H1 (cell line): ENCODE results near the gene SEMA6A. TPM values are rescaled to one million over a fixed set of nuclear protein-coding genes. Genes with fewer than 3 reads are reported as not detected.

ENCODE experiments used
- CTCF ChIA-PET: fragments of 300-600 bp; sonication (Branson Sonifier 250); formaldehyde crosslinking; loops from one replicate; lab custom pipeline; 2021; ENCODE audit not compliant: partially characterized antibody; lab: Charles Lee
- POLR2A ChIA-PET: fragments of 300-600 bp; sonication (Branson Sonifier 250); formaldehyde crosslinking; loops from one replicate; lab custom pipeline; 2021; ENCODE audit warnings: inconsistent platforms; ENCODE audit not compliant: partially characterized antibody; lab: Charles Lee
- DNase-seq, 2 experiments: peaks; one replicate each; pipeline versions ENCODE4 v3.0.0 to v3.0.0-alpha.2; 2010 to 2022; ENCODE audit warnings: low spot score in 2 of 2, low read depth in 1 of 2, mixed read lengths in 1 of 2
- FAIRE-seq: peaks from 2 replicates; lab custom pipeline; 2011; peaks lifted over from hg19 to GRCh38; lab: Jason Lieb, UNC
- H2AFZ ChIP-seq: 2 replicates; pipeline ENCODE4 v1.8.1; 2012; ENCODE audit warnings: low read length, inconsistent platforms
- H2AK5ac ChIP-seq: 2 replicates; pipeline ENCODE4 v1.6.1; 2013; ENCODE audit warnings: low read depth, low read length
- H2BK120ac ChIP-seq: replicated peaks from 2 replicates; pipeline ENCODE3; 2013; ENCODE audit warnings: low read depth, low read length, inconsistent platforms
- H2BK12ac ChIP-seq: 2 replicates; pipeline ENCODE4 v1.6.1; 2013; ENCODE audit warnings: low read depth, low read length
- H2BK15ac ChIP-seq: 2 replicates; pipeline ENCODE4 v1.6.1; 2013; ENCODE audit warnings: low read length
- H2BK20ac ChIP-seq: 2 replicates; pipeline ENCODE4 v1.6.1; 2013; ENCODE audit warnings: low read length
- H2BK5ac ChIP-seq: 2 replicates; pipeline ENCODE4 v1.6.1; 2013; ENCODE audit warnings: low read depth, low read length
- H3K14ac ChIP-seq: 2 replicates; pipeline ENCODE4 v1.6.1; 2013; ENCODE audit warnings: inconsistent platforms; ENCODE audit not compliant: insufficient read length
- H3K18ac ChIP-seq: 2 replicates; pipeline ENCODE4 v1.6.1; 2013; ENCODE audit warnings: low read length; ENCODE audit errors: extremely low read depth
- H3K23ac ChIP-seq: 2 replicates; pipeline ENCODE4 v1.6.1; 2013; ENCODE audit warnings: inconsistent platforms; ENCODE audit not compliant: insufficient read length
- H3K23me2 ChIP-seq: 2 replicates; pipeline ENCODE4 v1.6.1; 2013; ENCODE audit warnings: low read depth, low read length
- H3K27ac ChIP-seq: 2 replicates; pipeline ENCODE4 v1.6.1; 2011; ENCODE audit warnings: low read depth, low read length, inconsistent platforms
- H3K27me3 ChIP-seq, 4 experiments: replicated peaks in 1 of 4; 1 replicate in 1 of 4; 2 replicates in 3 of 4; pipeline versions ENCODE4 v1.6.1 to v1.8.1; 2011 to 2013; ENCODE audit warnings: low read length in 3 of 4, mild to moderate bottlenecking in 3 of 4, inconsistent platforms in 2 of 4, mixed read lengths in 2 of 4, moderate library complexity in 1 of 4; ENCODE audit not compliant: control insufficient read depth in 3 of 4, insufficient read depth in 3 of 4; ENCODE audit errors: extremely low read depth in 1 of 4
- H3K36me3 ChIP-seq, 4 experiments: 2 replicates each; pipeline versions ENCODE4 v1.6.1 to v1.8.1; 2011 to 2013; ENCODE audit warnings: mild to moderate bottlenecking in 4 of 4, low read length in 3 of 4, moderate library complexity in 2 of 4, control low read depth in 1 of 4, inconsistent platforms in 1 of 4; ENCODE audit not compliant: insufficient read depth in 4 of 4, control insufficient read depth in 2 of 4
- H3K4ac ChIP-seq: replicated peaks from 2 replicates; pipeline ENCODE3; 2013; ENCODE audit warnings: low read length, low read depth, mixed read lengths, inconsistent platforms; ENCODE audit not compliant: insufficient read length
- H3K4me1 ChIP-seq, 4 experiments: replicated peaks in 1 of 4; 1 replicate in 1 of 4; 2 replicates in 3 of 4; pipeline versions ENCODE4 v1.6.1 to v1.8.1; 2011 to 2013; ENCODE audit warnings: low read length in 3 of 4, inconsistent platforms in 2 of 4, mixed read lengths in 1 of 4; ENCODE audit not compliant: insufficient read depth in 4 of 4, control insufficient read depth in 3 of 4
- H3K4me2 ChIP-seq, 2 experiments: 2 replicates each; pipeline versions ENCODE4 v1.6.1 to v1.8.1; 2011 to 2013; ENCODE audit warnings: low read depth in 2 of 2, low read length in 2 of 2, control low read depth in 1 of 2, inconsistent platforms in 1 of 2, mild to moderate bottlenecking in 1 of 2; ENCODE audit not compliant: insufficient read depth in 1 of 2
- H3K4me3 ChIP-seq, 4 experiments: fragments of 200-600, 300-600 bp in 1 of 4; sonication (generic), shearing (Covaris generic), sonication (Bioruptor Twin) in 1 of 4; 2 replicates each; pipeline versions ENCODE4 v1.5.1 to v1.8.1; 2011 to 2016; ENCODE audit warnings: low read length in 4 of 4, low read depth in 3 of 4, control low read depth in 2 of 4, inconsistent platforms in 2 of 4, mild to moderate bottlenecking in 2 of 4, mixed read lengths in 1 of 4, moderate library complexity in 1 of 4; ENCODE audit not compliant: insufficient read depth in 2 of 4; ENCODE audit errors: extremely low read depth in 1 of 4
- H3K56ac ChIP-seq: replicated peaks from 2 replicates; pipeline ENCODE3; 2013; ENCODE audit warnings: low read depth, mild to moderate bottlenecking, mixed read lengths, low read length, inconsistent platforms; ENCODE audit not compliant: insufficient read length
- H3K79me1 ChIP-seq: 2 replicates; pipeline ENCODE4 v1.6.1; 2013; ENCODE audit warnings: low read depth, low read length, control low read depth
- H3K79me2 ChIP-seq, 2 experiments: 2 replicates each; pipeline versions ENCODE4 v1.6.1 to v1.8.1; 2012 to 2013; ENCODE audit warnings: low read length in 2 of 2, mild to moderate bottlenecking in 2 of 2, inconsistent platforms in 1 of 2; ENCODE audit not compliant: insufficient read depth in 2 of 2, control insufficient read depth in 1 of 2
- H3K9ac ChIP-seq, 4 experiments: replicated peaks in 1 of 4; 1 replicate in 1 of 4; 2 replicates in 3 of 4; pipeline versions ENCODE4 v1.6.1 to v1.8.1; 2011 to 2013; ENCODE audit warnings: low read depth in 3 of 4, low read length in 3 of 4, control low read depth in 2 of 4, mild to moderate bottlenecking in 2 of 4, moderate library complexity in 2 of 4, inconsistent platforms in 1 of 4; ENCODE audit errors: extremely low read depth in 1 of 4
- H3K9me3 ChIP-seq, 2 experiments: 2 replicates each; pipeline versions ENCODE4 v1.6.1 to v1.8.1; 2012 to 2013; ENCODE audit warnings: mild to moderate bottlenecking in 2 of 2, moderate library complexity in 2 of 2, control low read depth in 1 of 2, inconsistent platforms in 1 of 2, low read depth in 1 of 2, low read length in 1 of 2, mixed read lengths in 1 of 2; ENCODE audit not compliant: insufficient read depth in 2 of 2
- H4K20me1 ChIP-seq, 2 experiments: replicated peaks in 1 of 2; 2 replicates each; pipeline versions ENCODE3 to v1.8.1; 2011 to 2013; ENCODE audit warnings: inconsistent platforms in 2 of 2, low read length in 2 of 2, mild to moderate bottlenecking in 1 of 2; ENCODE audit not compliant: insufficient read depth in 2 of 2, control insufficient read depth in 1 of 2
- H4K5ac ChIP-seq: 2 replicates; pipeline ENCODE4 v1.6.1; 2013; ENCODE audit warnings: low read length, low read depth, mixed read lengths, inconsistent platforms; ENCODE audit not compliant: insufficient read length
- H4K8ac ChIP-seq: 2 replicates; pipeline ENCODE4 v1.8.0; 2013; ENCODE audit warnings: mild to moderate bottlenecking, moderate library complexity, low read length, inconsistent platforms; ENCODE audit not compliant: insufficient read depth; ENCODE audit errors: extremely low read depth
- H4K91ac ChIP-seq: replicated peaks from 2 replicates; pipeline ENCODE3; 2013; ENCODE audit warnings: low read length, mixed read lengths, inconsistent platforms; ENCODE audit not compliant: insufficient read length
- CTBP2 ChIP-seq: IDR thresholded peaks from 2 replicates; pipeline ENCODE4 v1.7.0; 2011; ENCODE audit warnings: borderline replicate concordance, mild to moderate bottlenecking, moderate library complexity, mixed read lengths, low read length; ENCODE audit not compliant: insufficient read depth, insufficient read length
- E2F6 ChIP-seq: IDR thresholded peaks from 2 replicates; pipeline ENCODE4 v1.6.1; 2012; ENCODE audit warnings: inconsistent platforms
- EP300 ChIP-seq, 2 experiments: IDR thresholded peaks; 1 replicate in 1 of 2; 2 replicates in 1 of 2; pipeline ENCODE4 v1.6.1; 2011 to 2012; ENCODE audit warnings: low read depth in 2 of 2, low read length in 2 of 2, mild to moderate bottlenecking in 2 of 2, borderline replicate concordance in 1 of 2, inconsistent platforms in 1 of 2, moderate library complexity in 1 of 2
- GABPA ChIP-seq: IDR thresholded peaks from 2 replicates; pipeline ENCODE4 v1.6.1; 2011; ENCODE audit warnings: mild to moderate bottlenecking, low read length, moderate library complexity, borderline replicate concordance; ENCODE audit not compliant: insufficient read depth
- HDAC2 ChIP-seq, 2 experiments: fragments of 300-600 bp in 1 of 2; sonication (generic) in 1 of 2; IDR thresholded peaks; 2 replicates each; pipeline ENCODE4 v1.6.1; 2011 to 2012; ENCODE audit warnings: low read depth in 2 of 2, low read length in 2 of 2, mild to moderate bottlenecking in 2 of 2, moderate library complexity in 2 of 2, borderline replicate concordance in 1 of 2, inconsistent platforms in 1 of 2
- JUND ChIP-seq: IDR thresholded peaks from 2 replicates; pipeline ENCODE4 v1.6.1; 2011; ENCODE audit warnings: mild to moderate bottlenecking, improper control_type of control experiment, low read length
- KDM1A ChIP-seq: fragments of 200-600, 300-600 bp; sonication (generic); IDR thresholded peaks from 2 replicates; pipeline ENCODE4 v1.7.1; 2016; ENCODE audit warnings: mild to moderate bottlenecking, low read length, borderline replicate concordance
- NANOG ChIP-seq: IDR thresholded peaks from 2 replicates; pipeline ENCODE4 v1.6.1; 2011; ENCODE audit warnings: low read length, low read depth, mild to moderate bottlenecking, inconsistent platforms; ENCODE audit not compliant: insufficient read depth, poor library complexity, severe bottlenecking
- RBBP5 ChIP-seq: IDR thresholded peaks from 2 replicates; pipeline ENCODE4 v1.7.1; 2012; ENCODE audit warnings: low read depth, mild to moderate bottlenecking, inconsistent platforms, low read length, moderate library complexity, borderline replicate concordance
- RFX5 ChIP-seq: IDR thresholded peaks from 2 replicates; pipeline ENCODE4 v1.6.1; 2011; ENCODE audit warnings: low read depth, low read length, improper control_type of control experiment, borderline replicate concordance
- TCF12 ChIP-seq: IDR thresholded peaks from 2 replicates; pipeline ENCODE4 v1.6.1; 2011; ENCODE audit warnings: low read depth, mild to moderate bottlenecking, low read length
- WGBS, 2 experiments: shearing (Covaris generic) in 1 of 2; methylation state at CpG; one replicate each; pipeline versions ENCODE4 v1.1.6 to v1.1.7; 2013 to 2015; ENCODE audit warnings: low lambda C conversion rate in 2 of 2, mixed read lengths in 2 of 2, inconsistent platforms in 1 of 2, low coverage in 1 of 2, missing lambda C conversion rate in 1 of 2; ENCODE audit not compliant: insufficient replicate concordance in 2 of 2, insufficient coverage in 1 of 2, insufficient read length in 1 of 2; ENCODE audit errors: extremely low coverage in 1 of 2, missing lambda C conversion rate in 1 of 2; 5-methylcytosine and 5-hydroxymethylcytosine counted together
- polyA plus RNA-seq, 7 experiments: library from polyadenylated mRNA; depleted of rRNA in 3 of 7; stranded (reverse) in 5 of 7; unstranded in 2 of 7; fragments of >200 nt in 5 of 7; fragments of 200-250 nt in 2 of 7; gene quantifications; 1 replicate in 5 of 7; 2 replicates in 1 of 7; 4 replicates in 1 of 7; pipeline versions ENCODE4 v1.2.1 to v1.2.3, GENCODE V29; 2011 to 2013; ENCODE audit warnings: missing spikeins in 2 of 7, mixed read lengths in 2 of 7
- total RNA-seq: library from RNA; stranded (reverse); fragmentation: NEBNext Ultra II Directional; extraction: Animal tissue kit (Norgen Biotek cat#: 25700); gene quantifications from 2 replicates; pipeline ENCODE4 v1.2.1, GENCODE V29; 2021

SEMA6A gene
- total and polyA plus RNA-seq, 2 of the 8 experiments (the other 6 are each of a cell fraction or from before 2014, with no cell fraction given): 78.3 to 277 TPM

- no peak overlapping the region for H2BK5ac ChIP-seq
- no peak overlapping the region for H2BK20ac ChIP-seq
- no peaks in the 10 kb centered on the region for H4K20me1 ChIP-seq
- H2BK15ac ChIP-seq: no peak overlapping the region
- no peak overlapping the region for H2AFZ ChIP-seq
- ChIA-PET POLR2A (no interaction called here), CTCF (no interaction called here)
- no peak overlapping the region for H3K4me2 ChIP-seq
- no peak overlapping the region for H2BK12ac ChIP-seq
- H3K18ac ChIP-seq: no peak overlapping the region
- no peaks in the 10 kb centered on the region for H3K9me3 ChIP-seq
- no peak overlapping the region; the same call in 1 of the 2 replicates for H4K8ac ChIP-seq
- no peak overlapping the region for H3K4ac ChIP-seq
- no peak overlapping the region for H4K5ac ChIP-seq
- H3K56ac ChIP-seq: no peak overlapping the region
- no peak overlapping the region for H3K27ac ChIP-seq
- no peaks in the 10 kb centered on the region for H3K27me3 ChIP-seq
- H3K14ac ChIP-seq: no peak overlapping the region
- H3K23ac ChIP-seq: no peak overlapping the region
- FAIRE-seq (no peak), DNase-seq (no peak)
- no peaks in the 10 kb centered on the region for H3K36me3 ChIP-seq
- no peaks in the 10 kb centered on the region for H3K79me1 ChIP-seq
- no peak overlapping the region for H3K4me3 ChIP-seq
- no peak overlapping the region for H2AK5ac ChIP-seq
- no peaks in the 10 kb centered on the region for H3K23me2 ChIP-seq
- WGBS, 2 experiments: 81% methylated on average over 5 of the region's 5 CpGs; no CpG with 5 or more reads in 1 of the 2 experiments
- no peak overlapping the region for H3K9ac ChIP-seq
- peaks cover 0 to 2% (median 0%) of the 10 kb centered on the region in 4 experiments; a peak in 1 of 7 replicates for H3K4me1 ChIP-seq
- no peaks in the 10 kb centered on the region for H3K79me2 ChIP-seq
- H4K91ac ChIP-seq: no peak overlapping the region
- no peak overlapping the region for H2BK120ac ChIP-seq
- TF ChIP-seq GABPA: no peak
- no peak for TF ChIP-seq RBBP5
- no peak for TF ChIP-seq KDM1A
- TF ChIP-seq CTBP2: no peak
- TF ChIP-seq E2F6: no peak
- no peak for TF ChIP-seq RFX5
- no peak for TF ChIP-seq JUND
- TF ChIP-seq HDAC2 (IDR thresholded peaks at IDR 0.05; ENCODE audit: borderline replicate concordance in 1 of 2, low read depth in 2 of 2, low read length in 2 of 2): no peak
- TF ChIP-seq TCF12: no peak
- TF ChIP-seq EP300 (IDR thresholded peaks at IDR 0.05; ENCODE audit: borderline replicate concordance in 1 of 2, low read depth in 2 of 2, low read length in 2 of 2): no peak
- no peak for TF ChIP-seq NANOG
Measured at GRCh38 chr5:116409591-116410296, 164.9 kb downstream of the SEMA6A start.
